VCaP (cell line): Measurements from ENCODE around the gene GAB1.

Source experiments
- H3K27ac ChIP-seq: fragments of 450-650 bp; 2 replicates; pipeline ENCODE4 v1.5.1; 2017
- TF ChIP-seq, protein P1 (sequence below): fragments of 450-650 bp; conservative IDR thresholded peaks from 2 replicates; pipeline ENCODE4 v1.5.1; 2017; ENCODE audit warnings: mild to moderate bottlenecking, moderate library complexity

Gene GAB1

DNA sequence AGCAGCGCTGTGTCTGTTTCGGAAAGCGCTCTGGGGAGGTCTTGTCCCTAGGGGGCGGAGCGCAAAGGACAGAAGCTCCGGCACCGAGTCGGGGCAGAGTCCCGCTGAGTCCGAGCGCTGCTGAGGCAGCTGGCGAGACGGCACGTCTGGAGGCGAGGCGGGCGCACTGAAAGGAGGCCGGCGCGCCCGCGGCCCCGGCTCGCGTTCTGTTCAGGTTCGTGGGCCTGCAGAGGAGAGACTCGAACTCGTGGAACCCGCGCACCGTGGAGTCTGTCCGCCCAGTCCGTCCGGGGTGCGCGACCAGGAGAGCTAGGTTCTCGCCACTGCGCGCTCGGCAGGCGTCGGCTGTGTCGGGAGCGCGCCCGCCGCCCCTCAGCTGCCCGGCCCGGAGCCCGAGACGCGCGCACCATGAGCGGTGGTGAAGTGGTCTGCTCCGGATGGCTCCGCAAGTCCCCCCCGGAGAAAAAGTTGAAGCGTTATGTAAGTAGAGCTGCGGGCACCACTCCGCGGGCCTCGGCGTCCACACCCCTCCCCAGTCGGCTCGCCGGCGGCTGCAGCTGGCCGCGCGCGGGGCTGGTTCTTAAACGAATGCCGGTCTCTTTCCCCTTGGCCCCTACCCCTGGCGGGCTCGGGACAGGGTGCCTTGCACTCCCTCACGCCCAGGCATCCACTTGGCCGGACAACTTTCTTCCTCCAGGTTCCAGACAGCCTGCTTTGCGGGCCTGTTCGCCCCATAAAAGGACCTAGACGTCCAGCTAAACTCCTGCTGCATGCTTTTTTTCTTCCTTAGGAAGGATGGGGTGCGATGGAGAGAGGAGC lies at the start of gene GAB1:
Gene GAB1, plus strand, starts transcription at position 96 of the 819 bp plus-strand sequence. Its CDS starts 313 bp downstream, at position 409.
- peak within 1 kb of the TSS; percentile 85 for H3K27ac ChIP-seq
- TF ChIP-seq, protein P1, sequence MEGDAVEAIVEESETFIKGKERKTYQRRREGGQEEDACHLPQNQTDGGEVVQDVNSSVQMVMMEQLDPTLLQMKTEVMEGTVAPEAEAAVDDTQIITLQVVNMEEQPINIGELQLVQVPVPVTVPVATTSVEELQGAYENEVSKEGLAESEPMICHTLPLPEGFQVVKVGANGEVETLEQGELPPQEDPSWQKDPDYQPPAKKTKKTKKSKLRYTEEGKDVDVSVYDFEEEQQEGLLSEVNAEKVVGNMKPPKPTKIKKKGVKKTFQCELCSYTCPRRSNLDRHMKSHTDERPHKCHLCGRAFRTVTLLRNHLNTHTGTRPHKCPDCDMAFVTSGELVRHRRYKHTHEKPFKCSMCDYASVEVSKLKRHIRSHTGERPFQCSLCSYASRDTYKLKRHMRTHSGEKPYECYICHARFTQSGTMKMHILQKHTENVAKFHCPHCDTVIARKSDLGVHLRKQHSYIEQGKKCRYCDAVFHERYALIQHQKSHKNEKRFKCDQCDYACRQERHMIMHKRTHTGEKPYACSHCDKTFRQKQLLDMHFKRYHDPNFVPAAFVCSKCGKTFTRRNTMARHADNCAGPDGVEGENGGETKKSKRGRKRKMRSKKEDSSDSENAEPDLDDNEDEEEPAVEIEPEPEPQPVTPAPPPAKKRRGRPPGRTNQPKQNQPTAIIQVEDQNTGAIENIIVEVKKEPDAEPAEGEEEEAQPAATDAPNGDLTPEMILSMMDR: peak; percentile 29; the same call in 1 of the 2 replicates

DNA sequence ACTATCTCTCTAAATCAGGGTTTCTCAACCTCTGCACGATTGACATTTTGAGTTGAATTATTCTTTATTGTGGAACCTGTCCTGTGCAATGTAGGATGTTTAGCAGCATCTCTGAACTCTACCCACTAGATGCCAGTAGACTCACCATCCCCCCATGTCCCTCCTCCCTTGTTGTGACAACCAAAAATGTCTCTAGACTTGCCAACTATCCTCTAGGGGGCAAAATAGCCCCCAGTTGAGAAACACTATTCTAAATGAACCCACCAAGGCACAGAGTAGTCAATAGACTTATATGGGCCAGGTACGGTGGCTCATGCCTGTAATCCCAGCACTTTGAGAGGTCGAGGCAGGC lies 49.1 kb upstream of the GAB1 start:
- H3K27ac ChIP-seq: no peak overlapping the region
- TF ChIP-seq, protein P1: no peak

DNA sequence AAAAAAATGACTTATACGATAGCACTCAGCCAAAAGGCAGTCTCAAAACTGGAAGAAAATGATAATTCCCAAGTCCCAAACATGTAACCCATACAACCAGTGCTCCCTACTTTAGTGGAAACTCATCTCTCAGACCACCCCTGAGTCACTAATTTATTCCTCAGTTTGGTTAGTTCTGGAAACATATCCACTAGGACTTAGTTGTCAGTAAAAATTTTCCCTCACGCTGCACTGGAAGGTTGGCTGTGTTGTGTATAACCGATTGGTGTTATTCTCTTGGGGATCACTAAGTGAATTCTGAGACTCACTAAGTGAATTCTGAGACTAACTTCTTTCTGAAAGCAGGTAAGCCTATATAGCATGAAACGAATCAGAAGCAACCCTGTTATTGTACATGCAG lies 48.5 kb upstream of the GAB1 start:
- TF ChIP-seq, protein P1: no peak
- no peak overlapping the region for H3K27ac ChIP-seq

DNA sequence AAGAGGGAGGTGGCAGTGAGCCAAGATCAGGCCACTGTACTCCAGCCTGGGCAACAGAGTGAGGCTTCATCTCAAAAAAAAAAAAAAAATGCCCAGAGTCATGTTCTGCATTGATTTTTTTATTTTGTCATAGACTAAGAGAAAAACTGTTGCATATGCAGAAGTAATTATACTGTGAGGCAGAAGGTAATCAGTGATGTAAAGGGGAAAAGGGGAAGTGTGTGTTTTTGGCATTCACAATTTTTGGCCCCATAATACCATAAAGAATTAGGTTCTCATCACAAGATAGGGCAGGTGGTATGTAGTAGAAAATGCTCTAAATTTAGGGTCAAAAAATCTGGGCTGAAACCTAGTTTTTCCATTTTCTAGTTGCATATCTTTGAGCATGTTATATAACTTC lies 47.3 kb upstream of the GAB1 start:
- TF ChIP-seq, protein P1: no peak

DNA sequence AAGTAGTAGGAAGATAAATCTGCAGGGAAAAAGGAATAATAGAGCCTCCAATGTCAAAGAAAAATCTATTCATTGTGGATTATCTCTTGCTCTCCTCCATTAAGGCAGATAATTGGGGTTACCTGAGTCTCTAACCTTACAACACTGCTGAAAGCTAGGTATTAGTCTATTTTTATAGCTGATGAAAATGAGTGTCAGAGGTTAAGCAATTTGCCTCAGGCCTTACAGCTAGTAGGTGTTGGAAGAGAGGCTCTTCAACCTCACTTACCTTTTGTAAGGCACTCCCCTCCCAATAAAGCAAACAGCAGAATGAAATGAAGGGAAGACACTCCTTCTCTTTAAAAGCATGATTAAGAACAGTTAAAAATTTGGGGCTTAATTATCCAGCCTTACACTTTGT lies 45.4 kb upstream of the GAB1 start:
- TF ChIP-seq, protein P1: no peak

More for the DNA sequence above, 47.3 kb upstream of the GAB1 start:
- H3K27ac ChIP-seq: no peak overlapping the region

DNA sequence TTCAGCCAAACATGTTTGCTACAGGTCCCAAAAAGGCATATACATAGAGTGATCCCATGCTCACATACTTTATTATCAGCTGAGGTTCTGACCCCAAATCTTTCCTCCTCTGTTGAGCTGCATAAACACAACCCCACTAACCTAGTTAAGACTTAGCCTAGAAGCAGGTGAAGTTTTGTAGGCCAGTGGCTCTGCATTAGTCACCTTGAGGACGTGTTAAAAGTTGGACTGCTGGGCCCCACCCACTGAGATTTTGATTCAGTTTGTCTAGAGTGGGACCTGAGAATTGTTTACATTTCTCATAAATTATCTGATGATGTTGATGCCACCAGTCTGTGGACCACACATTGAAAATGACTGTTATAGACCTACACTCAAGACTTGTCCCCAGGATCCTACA lies 43.8 kb upstream of the GAB1 start:
- TF ChIP-seq, protein P1: no peak
- H3K27ac ChIP-seq: no peak overlapping the region

More for the DNA sequence above, 45.4 kb upstream of the GAB1 start:
- no peak overlapping the region for H3K27ac ChIP-seq

DNA sequence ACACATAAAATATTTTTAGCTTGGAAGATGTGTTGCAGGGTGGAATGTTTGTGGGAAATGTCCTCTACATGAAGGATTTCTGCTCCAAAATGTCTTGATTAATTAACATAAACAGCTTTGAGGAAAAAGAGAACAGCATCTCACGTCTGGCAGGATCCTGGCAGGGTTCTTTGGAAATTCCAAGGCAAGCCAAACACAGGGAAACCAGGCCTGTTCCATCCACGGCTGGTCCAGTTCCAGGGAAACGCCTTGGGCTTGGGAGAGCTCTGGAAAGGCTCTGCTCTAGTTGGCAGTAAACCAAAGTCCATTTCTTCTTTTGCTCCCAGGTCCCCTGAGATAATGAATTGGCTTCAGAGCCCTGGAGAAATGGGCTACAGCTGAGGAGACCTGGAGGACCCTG lies 42.4 kb upstream of the GAB1 start:
- H3K27ac ChIP-seq: no peak overlapping the region
- TF ChIP-seq, protein P1: no peak
